ENCODE data around the gene DTNA.
"Not testable (repeated sequence)": the region's sequence is repeated elsewhere in the genome, so short reads cannot be mapped to it uniquely, and the experiment has no call there.

Gene DTNA

GRCh38 chr18:34911081-34911480 is 201.0 kb downstream of the DTNA start:
- DNase-seq, result no peak

GRCh38 chr18:34911661-34912384 is 201.7 kb downstream of the DTNA start:
- DNase-seq, result no peak

DNA sequence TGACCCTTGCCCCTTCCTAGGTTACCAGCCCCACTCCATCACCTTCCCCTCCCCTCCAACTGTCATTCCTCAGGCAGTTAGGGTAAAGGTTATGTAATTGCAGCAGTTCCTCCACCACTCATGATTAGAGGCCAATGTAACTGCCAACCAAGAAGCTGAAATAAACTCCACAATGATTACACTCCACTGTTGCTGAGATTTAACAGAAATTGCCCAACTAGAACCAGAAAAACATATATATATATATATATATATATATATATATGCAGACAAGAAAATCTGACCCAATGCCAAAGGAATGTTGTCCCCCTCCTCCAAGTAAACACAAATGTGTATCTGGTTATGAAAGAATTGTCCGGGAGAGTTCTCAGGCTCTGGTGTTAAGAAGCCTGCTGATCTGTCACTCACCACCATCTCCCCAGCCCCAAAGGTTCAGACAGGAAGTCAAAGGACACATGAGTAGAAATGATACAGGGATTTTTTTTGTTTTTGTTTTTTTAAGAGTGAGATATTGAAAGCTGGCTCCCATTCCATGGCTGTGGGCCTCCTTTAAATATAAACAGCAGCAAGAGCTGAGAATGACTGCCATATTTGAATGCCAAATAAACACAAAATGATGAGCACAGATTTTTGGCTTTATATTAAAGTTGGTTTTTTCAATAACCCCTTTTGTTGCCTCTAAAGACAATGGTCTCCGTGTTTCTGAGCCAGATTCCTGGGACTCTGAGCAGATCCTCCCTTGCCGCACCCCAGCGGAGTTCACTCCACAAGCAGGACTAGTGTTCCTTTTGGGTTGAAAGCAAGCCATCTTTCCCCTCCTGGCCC is 204.0 kb downstream of the DTNA start:
- DNase-seq, result no peak

DNA sequence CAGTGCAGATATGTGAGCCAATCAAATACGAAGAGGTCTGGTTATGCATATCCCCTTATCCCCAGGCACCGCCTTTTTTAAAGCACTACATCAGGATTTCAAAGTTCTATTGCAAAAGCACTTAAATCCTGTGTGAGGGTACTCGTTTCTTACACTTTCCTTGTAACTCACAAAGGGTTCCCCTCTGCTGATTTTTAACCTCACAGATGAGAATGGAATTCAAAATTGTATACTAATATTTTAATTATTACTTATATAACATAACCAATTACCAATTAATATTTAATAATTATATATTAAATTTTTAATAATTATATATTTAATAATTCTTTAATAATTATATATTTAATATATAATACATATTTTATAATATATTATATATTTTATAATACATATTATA is 204.9 kb downstream of the DTNA start:
- no peak for DNase-seq

- DNase-seq, result not testable (repeated sequence)
Measured at GRCh38 chr18:34916539-34916938, 206.4 kb downstream of the DTNA start.

DNA sequence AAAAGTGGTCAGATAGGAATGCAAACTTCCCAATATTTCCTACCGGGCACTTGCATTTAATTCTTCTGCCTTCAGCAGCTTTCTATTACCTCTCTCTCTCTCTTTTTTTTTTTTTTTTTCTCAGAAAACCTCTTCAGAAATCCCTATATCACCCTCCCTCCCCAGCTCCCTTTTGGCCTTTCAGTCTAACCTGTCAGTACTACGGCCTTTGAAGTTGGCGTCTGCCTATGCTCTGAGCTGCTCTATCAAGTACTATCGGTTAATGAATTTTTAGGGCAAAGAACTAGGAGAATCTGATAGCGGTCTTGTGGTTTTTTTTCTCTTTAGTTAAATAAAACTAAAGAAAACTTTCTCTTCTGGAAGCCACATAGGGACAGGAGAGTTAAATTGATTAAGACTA is 208.8 kb downstream of the DTNA start:
- no peak for DNase-seq

DNA sequence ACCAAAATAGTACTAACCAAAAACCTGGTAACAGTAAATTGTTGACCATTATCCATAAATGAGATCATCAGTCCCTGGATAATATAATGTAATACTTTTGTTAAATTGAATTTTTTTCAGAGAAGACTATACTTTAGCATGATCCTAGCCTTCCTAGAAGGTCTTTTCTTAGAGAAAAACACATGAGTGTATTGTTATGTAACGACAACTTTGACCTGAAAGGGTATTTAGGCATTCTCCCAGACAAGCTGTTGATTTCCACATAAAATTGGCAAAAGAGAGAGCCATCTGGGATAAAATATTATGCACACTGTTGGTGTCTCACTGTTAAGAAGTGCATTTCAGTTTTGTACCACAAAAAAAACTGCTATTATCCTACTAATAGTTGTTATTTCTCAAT is 211.1 kb downstream of the DTNA start:
- no peak for DNase-seq

- DNase-seq, result no peak
Measured at GRCh38 chr18:34921811-34922385, 211.8 kb downstream of the DTNA start.

- not testable (repeated sequence) for DNase-seq
Measured at GRCh38 chr18:34922594-34922993, 212.5 kb downstream of the DTNA start.

- no peak for DNase-seq
Measured at GRCh38 chr18:34923911-34924310, 213.8 kb downstream of the DTNA start.

- DNase-seq, result no peak
Measured at GRCh38 chr18:34926683-34927082, 216.6 kb downstream of the DTNA start.

DNA sequence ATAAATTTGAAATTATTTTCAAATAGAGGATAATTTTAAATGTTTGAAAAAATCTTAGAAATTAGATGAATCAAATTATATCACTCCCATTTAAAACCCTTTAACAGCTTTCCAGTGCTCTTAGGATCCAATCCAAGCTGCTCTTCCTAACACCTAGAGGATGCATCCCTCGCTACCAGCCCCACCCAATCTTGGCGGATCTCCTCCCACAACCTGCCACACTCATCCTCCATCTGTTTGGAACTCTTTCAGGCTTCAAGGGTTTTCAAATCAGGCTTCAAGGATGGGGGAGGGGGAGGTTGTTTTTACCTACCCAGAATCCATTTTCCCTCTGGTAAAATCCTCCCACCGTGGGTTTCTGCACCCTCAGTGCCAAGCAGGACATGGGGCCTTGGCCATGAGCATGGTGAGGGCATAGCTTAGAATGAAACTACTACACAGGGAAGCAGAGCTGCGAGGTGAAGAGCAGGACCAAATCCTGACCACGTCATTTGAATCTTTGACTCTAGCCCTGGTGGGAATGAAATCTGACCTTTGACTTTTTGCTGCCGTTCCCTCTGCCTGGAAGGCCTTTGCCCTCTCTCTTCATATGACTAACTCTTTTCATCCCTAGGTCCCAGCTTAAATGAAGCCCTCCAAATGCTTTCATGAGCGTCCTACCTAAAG is 218.1 kb downstream of the DTNA start:
- DNase-seq, result no peak

GRCh38 chr18:34928754-34929335 is 218.7 kb downstream of the DTNA start:
- no peak for DNase-seq

GRCh38 chr18:34929336-34929780 is 219.3 kb downstream of the DTNA start:
- no peak for DNase-seq

- no peak for DNase-seq
Measured at GRCh38 chr18:34932363-34932762, 222.3 kb downstream of the DTNA start.

- no peak for DNase-seq
Measured at GRCh38 chr18:34932792-34933466, 222.8 kb downstream of the DTNA start.

GRCh38 chr18:34933909-34934661 is 224.0 kb downstream of the DTNA start:
- no peak for DNase-seq

GRCh38 chr18:34936772-34937171 is 226.7 kb downstream of the DTNA start:
- no peak for DNase-seq

DNA sequence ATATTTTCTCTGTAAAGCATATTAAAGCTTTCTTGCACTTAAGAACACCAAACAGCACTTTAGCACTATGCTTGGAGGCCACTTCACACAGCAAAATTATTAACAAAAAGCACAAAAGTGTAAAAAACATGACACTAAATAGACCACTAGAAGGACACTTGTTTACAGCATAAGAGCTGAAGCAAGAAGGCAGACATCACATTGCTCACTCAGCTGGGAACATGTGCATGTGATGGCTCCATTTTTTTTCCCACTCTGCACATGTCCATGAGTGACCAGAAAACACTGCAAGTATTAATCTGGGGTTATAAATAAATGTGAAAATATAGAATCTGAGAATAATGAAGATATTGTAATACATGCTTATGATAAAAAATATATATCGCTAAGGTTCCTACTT is 228.0 kb downstream of the DTNA start:
- no peak for DNase-seq

Measured in activated CD4-positive, alpha-beta T cell treated with anti-CD3 and anti-CD28 coated beads, Interleukin-2, amount 50 U/mL, for 48 hours (primary cell).